IPS-NIHi11 (cell line): ENCODE results near the gene SPTLC1.
"Not testable (repeated sequence)": the region's sequence is repeated elsewhere in the genome, so short reads cannot be mapped to it uniquely, and the experiment has no call there.

ENCODE experiments used
- DNase-seq: peaks from one replicate; pipeline ENCODE4 v3.0.0; 2012; ENCODE audit warnings: mixed read lengths, low spot score

SPTLC1 gene

GRCh38 chr9:92030367-92030766 lies 84.8 kb downstream of the SPTLC1 start:
- DNase-seq = no peak

GRCh38 chr9:92029553-92029952 lies 85.7 kb downstream of the SPTLC1 start:
- DNase-seq = no peak

- no peak for DNase-seq
Measured at GRCh38 chr9:92026206-92027002, 88.8 kb downstream of the SPTLC1 start.

- DNase-seq = not testable (repeated sequence)
Measured at GRCh38 chr9:92021785-92022541, 93.2 kb downstream of the SPTLC1 start.

GRCh38 chr9:92019658-92020057 lies 95.6 kb downstream of the SPTLC1 start:
- no peak for DNase-seq

GRCh38 chr9:92010705-92011536 lies 104.3 kb downstream of the SPTLC1 start:
- no peak for DNase-seq

- DNase-seq = not testable (repeated sequence)
Measured at GRCh38 chr9:92010253-92010652, 105.0 kb downstream of the SPTLC1 start.

- DNase-seq = no peak
Measured at GRCh38 chr9:92008041-92008440, 107.2 kb downstream of the SPTLC1 start.

- DNase-seq = no peak
Measured at GRCh38 chr9:92004045-92004392, 111.2 kb downstream of the SPTLC1 start.

GRCh38 chr9:92003308-92004044 lies 111.7 kb downstream of the SPTLC1 start:
- no peak for DNase-seq

GRCh38 chr9:92001948-92002347 lies 113.3 kb downstream of the SPTLC1 start:
- DNase-seq = not testable (repeated sequence)

- no peak for DNase-seq
Measured at GRCh38 chr9:92001244-92001643, 114.0 kb downstream of the SPTLC1 start.

- DNase-seq = no peak
Measured at GRCh38 chr9:91995000-91995655, 120.1 kb downstream of the SPTLC1 start.

GRCh38 chr9:91994422-91994821 lies 120.8 kb downstream of the SPTLC1 start:
- DNase-seq = no peak

GRCh38 chr9:91992461-91993041 lies 122.7 kb downstream of the SPTLC1 start:
- no peak for DNase-seq

GRCh38 chr9:91991721-91992341 lies 123.4 kb downstream of the SPTLC1 start:
- DNase-seq = no peak

GRCh38 chr9:91986248-91986647 lies 129.0 kb downstream of the SPTLC1 start:
- no peak for DNase-seq

- no peak for DNase-seq
Measured at GRCh38 chr9:91985692-91986091, 129.5 kb downstream of the SPTLC1 start.
